HEK293T (cell line): ENCODE results near the gene ERICH4.
"Not testable (repeated sequence)": the region's sequence is repeated elsewhere in the genome, so short reads cannot be mapped to it uniquely, and the experiment has no call there.

Source experiments
- BHLHE40 ChIP-seq: fragments of 450-650 bp; IDR thresholded peaks from 2 replicates; pipeline ENCODE4 v1.6.1; 2016; ENCODE audit warnings: mild to moderate bottlenecking, moderate library complexity, borderline replicate concordance
- CTBP1 ChIP-seq: fragments of 450-650 bp; IDR thresholded peaks from 2 replicates; pipeline ENCODE4 v1.6.1; 2016; ENCODE audit warnings: borderline replicate concordance
- FOXK2 ChIP-seq: fragments of 450-650 bp; IDR thresholded peaks from 2 replicates; pipeline ENCODE4 v1.6.1; 2016; ENCODE audit warnings: mild to moderate bottlenecking
- FOXM1 ChIP-seq: fragments of 450-650 bp; IDR thresholded peaks from 2 replicates; pipeline ENCODE4 v1.6.1; 2017; ENCODE audit warnings: mild to moderate bottlenecking, borderline replicate concordance
- HDGF ChIP-seq: fragments of 450-650 bp; IDR thresholded peaks from 2 replicates; pipeline ENCODE4 v1.6.1; 2017; ENCODE audit warnings: antibody characterized with exemption, borderline replicate concordance
- L3MBTL2 ChIP-seq: fragments of 450-650 bp; conservative IDR thresholded peaks from 2 replicates; pipeline ENCODE4 v1.6.1; 2016; ENCODE audit warnings: mild to moderate bottlenecking
- LEF1 ChIP-seq: fragments of 450-650 bp; IDR thresholded peaks from 2 replicates; pipeline ENCODE4 v1.6.1; 2017; ENCODE audit warnings: mild to moderate bottlenecking, borderline replicate concordance
- SP1 ChIP-seq: fragments of 450-650 bp; IDR thresholded peaks from 2 replicates; pipeline ENCODE4 v1.6.1; 2017
- ZNF384 ChIP-seq: fragments of 450-650 bp; IDR thresholded peaks from 2 replicates; pipeline ENCODE4 v1.6.1; 2016
- TF ChIP-seq, protein P1 (sequence below): fragments of 450-650 bp; IDR thresholded peaks from 2 replicates; pipeline ENCODE4 v1.6.1; 2016

DNA sequence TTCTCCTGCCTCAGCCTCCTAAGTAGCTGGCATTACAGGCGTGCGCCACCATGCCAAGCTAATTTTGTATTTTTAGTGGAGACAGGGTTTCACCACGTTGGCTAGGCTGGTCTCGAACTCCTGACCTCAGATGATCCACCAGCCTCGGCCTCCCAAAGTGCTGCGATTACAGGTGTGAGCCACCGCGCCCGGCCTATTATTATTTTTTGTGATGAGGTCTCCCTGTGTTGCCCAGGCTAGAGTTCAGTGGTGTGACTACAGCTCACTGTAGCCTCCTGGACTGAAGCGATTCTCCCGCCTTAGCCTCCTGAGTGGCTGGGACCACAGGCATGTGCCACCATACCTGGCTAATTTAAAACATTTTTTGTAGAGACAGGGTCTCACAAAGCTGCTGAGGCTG lies 7.6 kb upstream of the ERICH4 start:
- TF ChIP-seq, protein P1, sequence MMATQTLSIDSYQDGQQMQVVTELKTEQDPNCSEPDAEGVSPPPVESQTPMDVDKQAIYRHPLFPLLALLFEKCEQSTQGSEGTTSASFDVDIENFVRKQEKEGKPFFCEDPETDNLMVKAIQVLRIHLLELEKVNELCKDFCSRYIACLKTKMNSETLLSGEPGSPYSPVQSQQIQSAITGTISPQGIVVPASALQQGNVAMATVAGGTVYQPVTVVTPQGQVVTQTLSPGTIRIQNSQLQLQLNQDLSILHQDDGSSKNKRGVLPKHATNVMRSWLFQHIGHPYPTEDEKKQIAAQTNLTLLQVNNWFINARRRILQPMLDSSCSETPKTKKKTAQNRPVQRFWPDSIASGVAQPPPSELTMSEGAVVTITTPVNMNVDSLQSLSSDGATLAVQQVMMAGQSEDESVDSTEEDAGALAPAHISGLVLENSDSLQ: not testable (repeated sequence)
- TF ChIP-seq LEF1, FOXM1, ZNF384, BHLHE40, HDGF, SP1, L3MBTL2, FOXK2, CTBP1: not testable (repeated sequence)
